SK-N-MC (cell line): ENCODE results near the gene NRROS.

Experiments
- EZH2 ChIP-seq: fragments of 200-600 bp; sonication (generic); IDR thresholded peaks from one replicate; pipeline ENCODE4 v1.6.1; 2017; ENCODE audit warnings: antibody characterized with exemption
- POLR2AphosphoS5 ChIP-seq: IDR thresholded peaks from 2 replicates; pipeline ENCODE4 v1.6.1; 2012; ENCODE audit warnings: mild to moderate bottlenecking, low read depth, low read length, borderline replicate concordance

DNA sequence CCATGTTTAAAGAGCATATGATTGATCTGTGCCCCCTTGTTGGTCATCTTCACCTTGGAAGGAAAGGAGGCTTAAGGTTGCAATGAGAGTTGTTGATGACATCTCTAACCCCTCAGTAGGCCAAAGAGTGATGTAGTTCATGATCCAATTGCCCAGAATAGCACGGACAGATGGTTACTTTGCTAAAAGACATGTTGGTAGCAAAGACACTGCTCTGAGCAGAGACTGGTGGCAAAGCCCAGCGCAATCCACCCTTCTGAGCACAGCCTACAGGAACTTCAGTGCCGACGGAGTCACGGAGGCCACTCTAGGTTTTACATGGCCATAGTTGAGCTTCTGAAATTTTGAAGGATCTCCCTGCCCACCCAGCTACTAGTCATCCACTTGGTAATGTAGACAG, 49.2 kb upstream of the NRROS start:
- TF ChIP-seq EZH2 (no peak), POLR2AphosphoS5 (no peak)
